Measurements from ENCODE around the gene CRYGC. TPM values are rescaled to one million over a fixed set of nuclear protein-coding genes. Genes with fewer than 3 reads are reported as not detected.

The CRYGC gene
- total RNA-seq, 1 donor from 2014 or later = not detected

- Histone ChIP-seq H3K4me1 (no peaks in the 10 kb centered on the region), H3K27me3 (no peaks in the 10 kb centered on the region), H3K27ac (no peak overlapping the region), H3K36me3 (no peaks in the 10 kb centered on the region), H3K4me3 (no peak overlapping the region), H3K9me3 (no peaks in the 10 kb centered on the region)
- ATAC-seq (peak; percentile 70), DNase-seq (no peak)
- intact Hi-C loops (cut with DNase I) = no loop called here
- TF ChIP-seq, protein P1, sequence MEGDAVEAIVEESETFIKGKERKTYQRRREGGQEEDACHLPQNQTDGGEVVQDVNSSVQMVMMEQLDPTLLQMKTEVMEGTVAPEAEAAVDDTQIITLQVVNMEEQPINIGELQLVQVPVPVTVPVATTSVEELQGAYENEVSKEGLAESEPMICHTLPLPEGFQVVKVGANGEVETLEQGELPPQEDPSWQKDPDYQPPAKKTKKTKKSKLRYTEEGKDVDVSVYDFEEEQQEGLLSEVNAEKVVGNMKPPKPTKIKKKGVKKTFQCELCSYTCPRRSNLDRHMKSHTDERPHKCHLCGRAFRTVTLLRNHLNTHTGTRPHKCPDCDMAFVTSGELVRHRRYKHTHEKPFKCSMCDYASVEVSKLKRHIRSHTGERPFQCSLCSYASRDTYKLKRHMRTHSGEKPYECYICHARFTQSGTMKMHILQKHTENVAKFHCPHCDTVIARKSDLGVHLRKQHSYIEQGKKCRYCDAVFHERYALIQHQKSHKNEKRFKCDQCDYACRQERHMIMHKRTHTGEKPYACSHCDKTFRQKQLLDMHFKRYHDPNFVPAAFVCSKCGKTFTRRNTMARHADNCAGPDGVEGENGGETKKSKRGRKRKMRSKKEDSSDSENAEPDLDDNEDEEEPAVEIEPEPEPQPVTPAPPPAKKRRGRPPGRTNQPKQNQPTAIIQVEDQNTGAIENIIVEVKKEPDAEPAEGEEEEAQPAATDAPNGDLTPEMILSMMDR (IDR thresholded peaks at IDR 0.05) = no peak
These were observed 21.3 kb upstream of the CRYGC start for GRCh38 chr2:208150956-208151355.

DNA sequence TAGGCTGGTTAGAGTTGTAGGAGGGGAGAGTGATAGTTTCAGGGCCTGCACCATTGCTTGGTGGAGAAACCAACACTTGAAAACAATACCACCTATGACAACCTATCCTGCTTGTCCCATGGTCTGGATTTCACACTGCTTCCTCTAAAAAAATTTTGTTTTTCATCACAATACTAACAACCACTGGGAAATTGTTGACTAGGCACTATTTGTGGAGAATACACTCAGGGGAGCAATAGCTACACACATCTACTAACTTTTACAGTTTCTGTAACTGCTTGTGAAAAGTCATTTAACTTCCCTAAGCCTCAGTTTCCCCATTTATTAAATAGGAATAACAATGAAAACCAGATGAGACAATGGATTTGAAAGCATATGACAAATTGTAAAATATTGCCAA lies 20.5 kb upstream of the CRYGC start:
- intact Hi-C loops (cut with DNase I) = no loop called here
- Histone ChIP-seq H3K27me3 (no peaks in the 10 kb centered on the region), H3K27ac (no peak overlapping the region), H3K4me1 (no peaks in the 10 kb centered on the region), H3K4me3 (no peak overlapping the region), H3K9me3 (no peaks in the 10 kb centered on the region), H3K36me3 (no peaks in the 10 kb centered on the region)
- TF ChIP-seq, protein P1 (IDR thresholded peaks at IDR 0.05) = no peak
- no peak for ATAC-seq
- DNase-seq = no peak

DNA sequence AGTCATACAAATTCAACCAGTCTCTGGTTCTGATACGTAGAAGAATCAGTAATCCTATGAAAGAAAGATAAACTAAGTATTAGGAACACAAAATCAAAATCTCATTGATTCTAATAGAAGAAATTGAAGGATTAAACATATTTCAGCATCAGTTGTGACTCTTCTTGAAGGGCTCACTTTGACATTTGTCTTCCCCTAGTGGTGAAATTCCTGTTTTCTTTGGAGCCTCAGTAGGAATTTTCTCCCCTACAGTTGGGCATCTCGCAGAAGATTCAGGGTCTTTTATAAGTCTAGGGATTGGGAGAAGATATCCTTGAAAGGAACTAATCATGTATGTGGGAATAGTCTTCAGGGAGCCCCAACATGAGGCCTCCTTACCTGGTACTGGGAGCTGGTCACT lies 19.2 kb upstream of the CRYGC start:
- intact Hi-C loops (cut with DNase I) = no loop called here

GRCh38 chr2:208147759-208148158 lies 18.1 kb upstream of the CRYGC start:
- ATAC-seq (no peak), DNase-seq (no peak)
- no peaks in the 10 kb centered on the region for H3K27me3 ChIP-seq
- no peaks in the 10 kb centered on the region for H3K9me3 ChIP-seq
- H3K36me3 ChIP-seq = no peaks in the 10 kb centered on the region
- H3K27ac ChIP-seq = no peak overlapping the region
- no peaks in the 10 kb centered on the region for H3K4me1 ChIP-seq
- intact Hi-C loops (cut with DNase I) = no loop called here
- TF ChIP-seq, protein P1 (IDR thresholded peaks at IDR 0.05) = no peak
- no peak overlapping the region for H3K4me3 ChIP-seq

More for the DNA sequence above, 19.2 kb upstream of the CRYGC start:
- ATAC-seq = no peak
- TF ChIP-seq, protein P1 (IDR thresholded peaks at IDR 0.05) = no peak
- Histone ChIP-seq H3K4me1 (no peaks in the 10 kb centered on the region), H3K27ac (no peak overlapping the region), H3K4me3 (no peak overlapping the region), H3K36me3 (no peaks in the 10 kb centered on the region), H3K9me3 (no peaks in the 10 kb centered on the region), H3K27me3 (no peaks in the 10 kb centered on the region)
- DNase-seq = no peak

DNA sequence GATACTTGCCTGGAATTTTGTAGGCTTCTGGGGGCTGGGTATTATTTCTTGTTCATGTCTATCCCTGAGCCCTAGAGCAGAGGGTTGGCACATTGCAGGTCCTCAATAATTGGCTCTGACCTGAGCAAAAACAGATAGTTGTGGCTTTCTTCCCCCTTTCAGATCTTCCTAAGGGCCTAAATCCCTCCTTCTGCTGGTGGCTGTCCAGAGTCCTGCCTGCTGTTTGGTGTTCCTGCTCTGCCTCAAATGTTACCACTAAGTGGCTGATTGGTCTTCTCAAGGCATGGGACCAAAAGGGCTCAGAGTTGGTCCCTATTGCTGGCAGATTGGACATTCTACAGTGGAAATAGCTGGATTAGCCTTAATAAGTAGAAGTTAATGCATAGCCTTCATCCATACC lies 17.4 kb upstream of the CRYGC start:
- DNase-seq = no peak
- no peaks in the 10 kb centered on the region for H3K27me3 ChIP-seq
- no peaks in the 10 kb centered on the region for H3K9me3 ChIP-seq
- H3K36me3 ChIP-seq = no peaks in the 10 kb centered on the region
- TF ChIP-seq, protein P1 (IDR thresholded peaks at IDR 0.05) = no peak
- no peaks in the 10 kb centered on the region for H3K4me1 ChIP-seq
- no peak overlapping the region for H3K27ac ChIP-seq
- no peak overlapping the region for H3K4me3 ChIP-seq
- ATAC-seq = no peak
- intact Hi-C loops (cut with DNase I) = no loop called here

DNA sequence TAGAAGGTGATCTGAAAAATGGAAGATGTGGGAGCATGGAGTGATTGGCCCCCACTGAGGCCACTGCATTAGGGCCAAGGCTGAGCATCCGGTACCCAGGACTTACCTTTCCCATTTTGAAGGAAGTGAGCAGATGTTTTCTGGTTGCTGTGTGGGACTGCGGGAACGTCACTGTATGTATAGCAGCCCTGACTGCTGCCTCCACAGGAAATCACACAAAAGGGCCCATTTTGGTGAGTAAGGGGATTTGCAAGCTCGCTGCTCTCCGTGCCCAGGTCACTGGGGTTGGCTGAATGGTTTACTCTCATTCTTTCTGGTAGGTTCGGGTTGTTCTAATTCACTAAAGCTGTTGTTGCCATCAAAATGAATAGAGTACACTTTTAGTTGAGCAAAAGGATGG lies 16.4 kb upstream of the CRYGC start, which contains the start of gene CRYGB:
TSS of gene CRYGB (minus strand) at position 153 of the 400 bp plus-strand sequence. CDS start at position 115, 38 bp downstream.
- Histone ChIP-seq H3K4me3 (no peak within 1 kb of the TSS), H3K27ac (no peak within 1 kb of the TSS), H3K9me3 (no peaks in the 10 kb centered on the region), H3K27me3 (no peaks in the 10 kb centered on the region), H3K36me3 (no peaks in the 10 kb centered on the region), H3K4me1 (no peaks in the 10 kb centered on the region)
- intact Hi-C loops (cut with DNase I) = no loop called here
- TF ChIP-seq, protein P1 (IDR thresholded peaks at IDR 0.05) = no peak
- no peak for ATAC-seq
- DNase-seq = no peak
